WTC11 (cell line): ENCODE data around the gene NBAS. TPM values are rescaled to one million over a fixed set of nuclear protein-coding genes. Genes with fewer than 3 reads are reported as not detected.

Experiments
- ATAC-seq: fragments of 200-7000 bp; cut with Tn5 transposase; 2 replicates; pipeline ENCODE4 v1.10.0; 2021; ENCODE audit warnings: mild to moderate bottlenecking, moderate library complexity
- CTCF ChIA-PET: fragments of 300-600 bp; sonication (Branson Sonifier 250); formaldehyde crosslinking; loops from one replicate; lab custom pipeline; 2021; ENCODE audit warnings: antibody characterized with exemption; lab: Charles Lee
- POLR2A ChIA-PET: fragments of 350-600 bp; sonication (Branson Sonifier 250); formaldehyde crosslinking; loops from one replicate; lab custom pipeline; 2021; ENCODE audit warnings: antibody characterized with exemption; lab: Charles Lee
- DNase-seq: peaks from one replicate; pipeline ENCODE4 v3.0.0; 2021; ENCODE audit warnings: low spot score
- H3K27ac Mint-ChIP-seq: 2 replicates; pipeline ENCODE4 v1.8.0; 2021; ENCODE audit warnings: mixed read lengths
- H3K27me3 Mint-ChIP-seq: 2 replicates; pipeline ENCODE4 v1.8.0; 2021; ENCODE audit warnings: low read depth, mild to moderate bottlenecking, moderate library complexity, mixed read lengths
- H3K36me3 Mint-ChIP-seq: 2 replicates; pipeline ENCODE4 v1.8.0; 2021; ENCODE audit warnings: mixed read lengths
- H3K4me1 Mint-ChIP-seq: 2 replicates; pipeline ENCODE4 v1.8.0; 2022; ENCODE audit warnings: mixed read lengths
- H3K4me3 Mint-ChIP-seq: 2 replicates; pipeline ENCODE4 v1.8.0; 2021; ENCODE audit warnings: mild to moderate bottlenecking, moderate library complexity, mixed read lengths
- H3K9me3 Mint-ChIP-seq: 2 replicates; pipeline ENCODE4 v1.8.0; 2021; ENCODE audit warnings: mixed read lengths
- CBFB ChIP-seq: sonication (generic); formaldehyde crosslinking; IDR thresholded peaks from 2 replicates; pipeline ENCODE4 v1.8.1; 2022; ENCODE audit warnings: mild to moderate bottlenecking, low read depth, missing genetic modification reagents
- ELF4 ChIP-seq: sonication (generic); formaldehyde crosslinking; IDR thresholded peaks from 2 replicates; pipeline ENCODE4 v1.8.1; 2022; ENCODE audit warnings: low read depth, mild to moderate bottlenecking, moderate library complexity, missing genetic modification reagents
- EMX1 ChIP-seq: fragments of 250-450 bp; sonication (Bioruptor Pico); IDR thresholded peaks from 2 replicates; pipeline ENCODE4 v1.8.0; 2021; ENCODE audit warnings: mild to moderate bottlenecking
- FOXK1 ChIP-seq: sonication (generic); formaldehyde crosslinking; IDR thresholded peaks from 2 replicates; pipeline ENCODE4 v1.8.0; 2022; ENCODE audit warnings: mild to moderate bottlenecking, moderate library complexity, missing genetic modification reagents
- FOXP4 ChIP-seq: sonication (generic); formaldehyde crosslinking; IDR thresholded peaks from 2 replicates; pipeline ENCODE4 v1.8.0; 2022; ENCODE audit warnings: mild to moderate bottlenecking, missing genetic modification reagents
- IRF1 ChIP-seq: sonication (generic); formaldehyde crosslinking; IDR thresholded peaks from 2 replicates; pipeline ENCODE4 v1.8.0; 2023; ENCODE audit warnings: missing genetic modification reagents
- NFATC4 ChIP-seq: fragments of 250-450 bp; sonication (Bioruptor Pico); IDR thresholded peaks from 2 replicates; pipeline ENCODE4 v1.9.0; 2021; ENCODE audit warnings: mild to moderate bottlenecking
- NR1H2 ChIP-seq: sonication (generic); formaldehyde crosslinking; IDR thresholded peaks from 2 replicates; pipeline ENCODE4 v1.9.0; 2021; ENCODE audit warnings: mild to moderate bottlenecking, moderate library complexity, missing genetic modification reagents
- RORB ChIP-seq: fragments of 250-450 bp; sonication (Bioruptor Pico); IDR thresholded peaks from 2 replicates; pipeline ENCODE4 v1.9.0; 2021; ENCODE audit warnings: mild to moderate bottlenecking
- SOX15 ChIP-seq: fragments of 250-450 bp; sonication (Bioruptor Pico); IDR thresholded peaks from 2 replicates; pipeline ENCODE4 v1.9.0; 2021; ENCODE audit warnings: mild to moderate bottlenecking
- SP1 ChIP-seq: sonication (generic); formaldehyde crosslinking; conservative IDR thresholded peaks from 2 replicates; pipeline ENCODE4 v1.8.1; 2022; ENCODE audit warnings: missing genetic modification reagents
- TCF7 ChIP-seq: sonication (generic); formaldehyde crosslinking; IDR thresholded peaks from 2 replicates; pipeline ENCODE4 v1.8.0; 2022; ENCODE audit warnings: mild to moderate bottlenecking, low read depth, missing genetic modification reagents, moderate library complexity
- ZBTB43 ChIP-seq: sonication (generic); formaldehyde crosslinking; IDR thresholded peaks from 2 replicates; pipeline ENCODE4 v1.8.1; 2023; ENCODE audit warnings: mild to moderate bottlenecking, missing genetic modification reagents
- ZNF138 ChIP-seq: sonication (generic); formaldehyde crosslinking; conservative IDR thresholded peaks from 2 replicates; pipeline ENCODE4 v1.8.1; 2022; ENCODE audit warnings: mild to moderate bottlenecking, moderate library complexity, missing genetic modification reagents
- ZNF219 ChIP-seq: sonication (generic); formaldehyde crosslinking; IDR thresholded peaks from 2 replicates; pipeline ENCODE4 v1.8.0; 2023; ENCODE audit warnings: missing genetic modification reagents, mild to moderate bottlenecking, borderline replicate concordance
- ZNF317 ChIP-seq: sonication (generic); formaldehyde crosslinking; IDR thresholded peaks from 2 replicates; pipeline ENCODE4 v1.8.1; 2023; ENCODE audit warnings: low read depth, mild to moderate bottlenecking, moderate library complexity, missing genetic modification reagents, borderline replicate concordance
- ZNF396 ChIP-seq: fragments of 250-450 bp; sonication (Bioruptor Pico); IDR thresholded peaks from 2 replicates; pipeline ENCODE4 v1.8.0; 2021; ENCODE audit warnings: mild to moderate bottlenecking, moderate library complexity, borderline replicate concordance
- total RNA-seq: library from RNA; stranded (reverse); gene quantifications from 3 replicates; pipeline ENCODE4 v1.2.3, GENCODE V29; 2021
- TF ChIP-seq, protein P1 (sequence below): fragments of 250-450 bp; sonication (Bioruptor Pico); IDR thresholded peaks from 2 replicates; pipeline ENCODE4 v1.9.0; 2021; ENCODE audit warnings: mild to moderate bottlenecking, borderline replicate concordance
- TF ChIP-seq, protein P2 (sequence below): sonication (generic); formaldehyde crosslinking; IDR thresholded peaks from 2 replicates; pipeline ENCODE4 v1.8.1; 2023; ENCODE audit warnings: mild to moderate bottlenecking, moderate library complexity, missing genetic modification reagents
- TF ChIP-seq, protein P3 (sequence below): sonication (generic); formaldehyde crosslinking; IDR thresholded peaks from 2 replicates; pipeline ENCODE4 v1.8.0; 2022; ENCODE audit warnings: mild to moderate bottlenecking, missing genetic modification reagents
- TF ChIP-seq, protein P4 (sequence below): sonication (generic); formaldehyde crosslinking; conservative IDR thresholded peaks from 2 replicates; pipeline ENCODE4 v1.8.1; 2022; ENCODE audit warnings: mild to moderate bottlenecking, missing genetic modification reagents

The NBAS gene
- total RNA-seq, 1 experiment from 2014 or later = 32.3 TPM

- TF ChIP-seq, protein P1, sequence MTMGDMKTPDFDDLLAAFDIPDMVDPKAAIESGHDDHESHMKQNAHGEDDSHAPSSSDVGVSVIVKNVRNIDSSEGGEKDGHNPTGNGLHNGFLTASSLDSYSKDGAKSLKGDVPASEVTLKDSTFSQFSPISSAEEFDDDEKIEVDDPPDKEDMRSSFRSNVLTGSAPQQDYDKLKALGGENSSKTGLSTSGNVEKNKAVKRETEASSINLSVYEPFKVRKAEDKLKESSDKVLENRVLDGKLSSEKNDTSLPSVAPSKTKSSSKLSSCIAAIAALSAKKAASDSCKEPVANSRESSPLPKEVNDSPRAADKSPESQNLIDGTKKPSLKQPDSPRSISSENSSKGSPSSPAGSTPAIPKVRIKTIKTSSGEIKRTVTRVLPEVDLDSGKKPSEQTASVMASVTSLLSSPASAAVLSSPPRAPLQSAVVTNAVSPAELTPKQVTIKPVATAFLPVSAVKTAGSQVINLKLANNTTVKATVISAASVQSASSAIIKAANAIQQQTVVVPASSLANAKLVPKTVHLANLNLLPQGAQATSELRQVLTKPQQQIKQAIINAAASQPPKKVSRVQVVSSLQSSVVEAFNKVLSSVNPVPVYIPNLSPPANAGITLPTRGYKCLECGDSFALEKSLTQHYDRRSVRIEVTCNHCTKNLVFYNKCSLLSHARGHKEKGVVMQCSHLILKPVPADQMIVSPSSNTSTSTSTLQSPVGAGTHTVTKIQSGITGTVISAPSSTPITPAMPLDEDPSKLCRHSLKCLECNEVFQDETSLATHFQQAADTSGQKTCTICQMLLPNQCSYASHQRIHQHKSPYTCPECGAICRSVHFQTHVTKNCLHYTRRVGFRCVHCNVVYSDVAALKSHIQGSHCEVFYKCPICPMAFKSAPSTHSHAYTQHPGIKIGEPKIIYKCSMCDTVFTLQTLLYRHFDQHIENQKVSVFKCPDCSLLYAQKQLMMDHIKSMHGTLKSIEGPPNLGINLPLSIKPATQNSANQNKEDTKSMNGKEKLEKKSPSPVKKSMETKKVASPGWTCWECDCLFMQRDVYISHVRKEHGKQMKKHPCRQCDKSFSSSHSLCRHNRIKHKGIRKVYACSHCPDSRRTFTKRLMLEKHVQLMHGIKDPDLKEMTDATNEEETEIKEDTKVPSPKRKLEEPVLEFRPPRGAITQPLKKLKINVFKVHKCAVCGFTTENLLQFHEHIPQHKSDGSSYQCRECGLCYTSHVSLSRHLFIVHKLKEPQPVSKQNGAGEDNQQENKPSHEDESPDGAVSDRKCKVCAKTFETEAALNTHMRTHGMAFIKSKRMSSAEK = no peak
- TF ChIP-seq ZNF138 (CRISPR knock-in tag) (no peak), CBFB (CRISPR knock-in tag) (no peak), FOXK1 (no peak), ELF4 (CRISPR knock-in tag) (no peak), NFATC4 (CRISPR knock-in tag) (no peak), IRF1 (CRISPR knock-in tag) (no peak), ZNF396 (CRISPR knock-in tag) (no peak), ZNF317 (no peak)
- TF ChIP-seq, protein P2, sequence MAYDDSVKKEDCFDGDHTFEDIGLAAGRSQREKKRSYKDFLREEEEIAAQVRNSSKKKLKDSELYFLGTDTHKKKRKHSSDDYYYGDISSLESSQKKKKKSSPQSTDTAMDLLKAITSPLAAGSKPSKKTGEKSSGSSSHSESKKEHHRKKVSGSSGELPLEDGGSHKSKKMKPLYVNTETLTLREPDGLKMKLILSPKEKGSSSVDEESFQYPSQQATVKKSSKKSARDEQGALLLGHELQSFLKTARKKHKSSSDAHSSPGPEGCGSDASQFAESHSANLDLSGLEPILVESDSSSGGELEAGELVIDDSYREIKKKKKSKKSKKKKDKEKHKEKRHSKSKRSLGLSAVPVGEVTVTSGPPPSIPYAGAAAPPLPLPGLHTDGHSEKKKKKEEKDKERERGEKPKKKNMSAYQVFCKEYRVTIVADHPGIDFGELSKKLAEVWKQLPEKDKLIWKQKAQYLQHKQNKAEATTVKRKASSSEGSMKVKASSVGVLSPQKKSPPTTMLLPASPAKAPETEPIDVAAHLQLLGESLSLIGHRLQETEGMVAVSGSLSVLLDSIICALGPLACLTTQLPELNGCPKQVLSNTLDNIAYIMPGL (CRISPR knock-in tag) = no peak
These were observed 288.2 kb downstream of the NBAS start (continued) for GRCh38 chr2:15272942-15273341.

GRCh38 chr2:15271941-15272542 lies 289.1 kb downstream of the NBAS start:
- DNase-seq (no peak), ATAC-seq (no peak)
- H3K27me3 Mint-ChIP-seq = no peaks in the 10 kb centered on the region
- H3K9me3 Mint-ChIP-seq = no peaks in the 10 kb centered on the region
- peaks cover 4% of the 10 kb centered on the region for H3K36me3 Mint-ChIP-seq
- no peak overlapping the region for H3K27ac Mint-ChIP-seq
- CTCF ChIA-PET = no interaction called here
- H3K4me1 Mint-ChIP-seq = peaks cover 21% of the 10 kb centered on the region
- POLR2A ChIA-PET = no interaction called here
- no peak overlapping the region for H3K4me3 Mint-ChIP-seq
- TF ChIP-seq FOXP4 (no peak), ZNF219 (CRISPR knock-in tag) (no peak), ZBTB43 (CRISPR knock-in tag) (no peak), ELF4 (CRISPR knock-in tag) (no peak), ZNF317 (no peak), SP1 (CRISPR knock-in tag) (no peak), TCF7 (CRISPR knock-in tag) (no peak), CBFB (CRISPR knock-in tag) (no peak), NR1H2 (no peak), SOX15 (CRISPR knock-in tag) (no peak), RORB (no peak), EMX1 (no peak)
- TF ChIP-seq, protein P3, sequence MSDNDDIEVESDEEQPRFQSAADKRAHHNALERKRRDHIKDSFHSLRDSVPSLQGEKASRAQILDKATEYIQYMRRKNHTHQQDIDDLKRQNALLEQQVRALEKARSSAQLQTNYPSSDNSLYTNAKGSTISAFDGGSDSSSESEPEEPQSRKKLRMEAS = no peak
- TF ChIP-seq, protein P4, sequence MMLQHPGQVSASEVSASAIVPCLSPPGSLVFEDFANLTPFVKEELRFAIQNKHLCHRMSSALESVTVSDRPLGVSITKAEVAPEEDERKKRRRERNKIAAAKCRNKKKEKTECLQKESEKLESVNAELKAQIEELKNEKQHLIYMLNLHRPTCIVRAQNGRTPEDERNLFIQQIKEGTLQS (CRISPR knock-in tag) = no peak
- TF ChIP-seq, protein P1 = no peak
